Measurements from ENCODE around the gene LTBP2. TPM values are rescaled to one million over a fixed set of nuclear protein-coding genes. Genes with fewer than 3 reads are reported as not detected.
A peak's percentile ranks its signal among the peaks of the same experiment; 100 is the strongest.

The LTBP2 gene
- total and polyA plus RNA-seq, 2 experiments from 2014 or later, result 73.5 to 456 TPM

DNA sequence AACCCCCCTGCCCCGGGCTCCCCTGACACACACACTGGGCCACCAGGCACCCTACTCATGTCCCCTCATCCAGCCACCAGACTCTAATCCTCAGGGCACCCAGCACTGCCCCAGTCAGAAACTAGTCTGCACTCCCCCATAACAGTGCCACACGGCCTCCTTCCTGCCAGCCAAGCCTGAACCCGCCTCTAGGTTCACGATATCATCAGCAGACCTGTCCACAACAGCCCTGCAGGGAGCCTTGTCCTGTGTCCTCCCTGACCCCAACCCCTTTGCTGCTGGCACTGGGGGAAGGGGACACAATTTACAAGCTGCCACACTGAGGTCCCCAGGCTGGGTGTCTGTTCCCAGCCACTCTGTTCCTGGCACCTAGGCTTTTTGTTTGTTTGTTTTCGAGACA is 33.6 kb downstream of the LTBP2 start:
- Histone ChIP-seq H3K9ac (no peak overlapping the region), H3K36me3 (ENCODE audit: low read depth) (0 out of 2 replicates have a peak, but pooled peaks cover 2% of the 10 kb centered on the region), H4K20me1 (ENCODE audit: insufficient read depth) (no peaks in the 10 kb centered on the region), H3K79me2 (ENCODE audit: insufficient read depth) (peaks cover 85% of the 10 kb centered on the region), H3K9me3 (ENCODE audit: low read depth) (no peaks in the 10 kb centered on the region), H3K4me3 (no peak overlapping the region), H3K27ac (peak overlapping the region; percentile 78; the same call in 1 of the 2 replicates), H3F3A (ENCODE audit: insufficient read depth) (peaks cover 48% of the 10 kb centered on the region), H3K27me3 (replicated peaks; ENCODE audit: insufficient read depth) (no peaks in the 10 kb centered on the region), H3K4me2 (ENCODE audit: unreplicated experiment) (no peak overlapping the region), H3K9me2 (ENCODE audit: insufficient read depth) (no peaks in the 10 kb centered on the region), H2AFZ (no peak overlapping the region), H3K4me1 (ENCODE audit: insufficient read depth) (peaks cover 68% of the 10 kb centered on the region)
- DNase-seq, result no peak
- TF ChIP-seq EZH2 (IDR thresholded peaks at IDR 0.05; ENCODE audit: insufficient read depth, poor library complexity, severe bottlenecking), result no peak
- TF ChIP-seq EZH2phosphoT487 (IDR thresholded peaks at IDR 0.05; ENCODE audit: insufficient read depth, low read depth), result no peak
- in situ Hi-C loops (cut with MboI), result no loop called here
- 90% methylated on average over 5 of the region's 5 CpGs for whole genome bisulfite sequencing, 2 experiments (ENCODE audit: low coverage in 1 of 2, low lambda C conversion rate in 2 of 2, missing lambda C conversion rate in 2 of 2)

DNA sequence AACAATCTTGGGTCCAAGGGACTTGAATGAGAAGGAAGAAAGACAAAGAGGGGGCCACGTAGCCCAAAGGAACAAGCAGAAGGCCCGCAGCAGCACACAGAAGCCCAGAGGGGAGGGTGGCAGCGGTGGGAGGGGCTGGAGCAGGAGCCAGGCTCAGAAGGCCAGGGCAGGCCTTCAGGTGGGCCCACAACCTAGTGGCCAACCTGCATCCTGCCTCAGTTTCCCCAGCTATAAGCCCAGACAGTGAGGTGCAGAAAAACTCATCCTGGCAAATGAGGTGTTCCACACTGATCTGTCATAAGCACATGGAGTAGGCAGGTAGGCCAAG is 34.1 kb downstream of the LTBP2 start:
- in situ Hi-C loops (cut with MboI), result no loop called here
- H3K27ac ChIP-seq, result no peak overlapping the region
- H2AFZ ChIP-seq, result no peak overlapping the region
- H3K9ac ChIP-seq, result no peak overlapping the region
- TF ChIP-seq EZH2phosphoT487 (IDR thresholded peaks at IDR 0.05; ENCODE audit: insufficient read depth, low read depth) (no peak), EZH2 (IDR thresholded peaks at IDR 0.05; ENCODE audit: insufficient read depth, poor library complexity, severe bottlenecking) (no peak)
- no peaks in the 10 kb centered on the region for H3K9me3 ChIP-seq (ENCODE audit: low read depth)
- 0 out of 2 replicates have a peak, but pooled peaks cover 5% of the 10 kb centered on the region for H3K36me3 ChIP-seq (ENCODE audit: low read depth)
- peaks cover 50% of the 10 kb centered on the region for H3F3A ChIP-seq (ENCODE audit: insufficient read depth)
- H4K20me1 ChIP-seq (ENCODE audit: insufficient read depth), result no peaks in the 10 kb centered on the region
- peaks cover 68% of the 10 kb centered on the region for H3K4me1 ChIP-seq (ENCODE audit: insufficient read depth)
- no peak for DNase-seq
- WGBS, 2 experiments (ENCODE audit: low coverage in 1 of 2, low lambda C conversion rate in 2 of 2, missing lambda C conversion rate in 2 of 2), result 100% methylated on average over 3 of the region's 3 CpGs
- no peak overlapping the region for H3K4me3 ChIP-seq
- peaks cover 85% of the 10 kb centered on the region for H3K79me2 ChIP-seq (ENCODE audit: insufficient read depth)
- no peaks in the 10 kb centered on the region for H3K9me2 ChIP-seq (ENCODE audit: insufficient read depth)
- H3K4me2 ChIP-seq (ENCODE audit: unreplicated experiment), result no peak overlapping the region
- H3K27me3 ChIP-seq (replicated peaks; ENCODE audit: insufficient read depth), result no peaks in the 10 kb centered on the region

- no peaks in the 10 kb centered on the region for H3K9me2 ChIP-seq (ENCODE audit: insufficient read depth)
Observed at GRCh38 chr14:74577247-74577947, 34.6 kb downstream of the LTBP2 start.

DNA sequence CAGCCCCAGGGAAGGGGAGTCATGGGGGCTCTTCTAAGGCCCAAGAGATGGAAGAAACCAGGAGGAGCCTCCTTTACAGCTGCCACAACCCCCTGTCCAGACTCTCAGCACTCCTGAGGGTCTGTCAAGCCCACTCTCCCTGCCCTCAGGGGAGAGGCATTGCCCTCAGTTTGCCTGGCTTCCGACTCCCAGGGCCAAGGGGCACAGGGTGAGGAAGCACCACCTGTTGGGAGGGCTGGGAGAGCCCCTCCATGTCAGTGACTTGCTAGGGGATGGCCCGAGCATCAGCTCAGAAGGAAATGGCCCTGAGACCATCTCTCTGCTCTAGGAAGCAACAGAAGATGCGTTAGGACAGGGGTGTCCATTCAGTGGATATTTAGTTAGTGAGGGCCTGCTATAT is 36.1 kb downstream of the LTBP2 start:
- 93 to 98% methylated on average over 2 to 3 of the region's 3 CpGs for WGBS, 2 experiments (ENCODE audit: low coverage in 1 of 2, low lambda C conversion rate in 2 of 2, missing lambda C conversion rate in 2 of 2)
- peaks cover 57% of the 10 kb centered on the region for H3F3A ChIP-seq (ENCODE audit: insufficient read depth)
- H3K27ac ChIP-seq, result peak overlapping the region; percentile 39; the same call in 1 of the 2 replicates

More at GRCh38 chr14:74577247-74577947, 34.6 kb downstream of the LTBP2 start:
- 93 to 94% methylated on average over 11 of the region's 11 CpGs for WGBS, 2 experiments (ENCODE audit: low coverage in 1 of 2, low lambda C conversion rate in 2 of 2, missing lambda C conversion rate in 2 of 2)
- H2AFZ ChIP-seq, result no peak overlapping the region
- H3K27ac ChIP-seq, result peak overlapping the region; percentile 39
- H3K36me3 ChIP-seq (ENCODE audit: low read depth), result 0 out of 2 replicates have a peak, but pooled peaks cover 5% of the 10 kb centered on the region
- peaks cover 51% of the 10 kb centered on the region for H3F3A ChIP-seq (ENCODE audit: insufficient read depth)
- H4K20me1 ChIP-seq (ENCODE audit: insufficient read depth), result no peaks in the 10 kb centered on the region
- no peaks in the 10 kb centered on the region for H3K27me3 ChIP-seq (replicated peaks; ENCODE audit: insufficient read depth)
- TF ChIP-seq EZH2phosphoT487 (IDR thresholded peaks at IDR 0.05; ENCODE audit: insufficient read depth, low read depth) (no peak), EZH2 (IDR thresholded peaks at IDR 0.05; ENCODE audit: insufficient read depth, poor library complexity, severe bottlenecking) (no peak)
- H3K4me1 ChIP-seq (ENCODE audit: insufficient read depth), result peaks cover 70% of the 10 kb centered on the region
- in situ Hi-C loops (cut with MboI), result no loop called here
- peak; percentile 58 for DNase-seq
- H3K4me2 ChIP-seq (ENCODE audit: unreplicated experiment), result peak overlapping the region; percentile 20
- no peaks in the 10 kb centered on the region for H3K9me3 ChIP-seq (ENCODE audit: low read depth)
- peaks cover 80% of the 10 kb centered on the region for H3K79me2 ChIP-seq (ENCODE audit: insufficient read depth)
- no peak overlapping the region for H3K4me3 ChIP-seq
- no peak overlapping the region; the same call in 1 of the 2 replicates for H3K9ac ChIP-seq

More for the DNA sequence above, 36.1 kb downstream of the LTBP2 start:
- no peaks in the 10 kb centered on the region for H4K20me1 ChIP-seq (ENCODE audit: insufficient read depth)
- H3K9ac ChIP-seq, result no peak overlapping the region
- TF ChIP-seq EZH2 (IDR thresholded peaks at IDR 0.05; ENCODE audit: insufficient read depth, poor library complexity, severe bottlenecking), result no peak
- no peak for TF ChIP-seq EZH2phosphoT487 (IDR thresholded peaks at IDR 0.05; ENCODE audit: insufficient read depth, low read depth)
- no peak overlapping the region for H2AFZ ChIP-seq
- peaks cover 67% of the 10 kb centered on the region for H3K79me2 ChIP-seq (ENCODE audit: insufficient read depth)
- H3K36me3 ChIP-seq (ENCODE audit: low read depth), result 0 out of 2 replicates have a peak, but pooled peaks cover 5% of the 10 kb centered on the region
- no peaks in the 10 kb centered on the region for H3K9me2 ChIP-seq (ENCODE audit: insufficient read depth)
- in situ Hi-C loops (cut with MboI), result no loop called here
- no peaks in the 10 kb centered on the region for H3K9me3 ChIP-seq (ENCODE audit: low read depth)
- H3K4me2 ChIP-seq (ENCODE audit: unreplicated experiment), result no peak overlapping the region
- H3K4me1 ChIP-seq (ENCODE audit: insufficient read depth), result peaks cover 79% of the 10 kb centered on the region
- no peaks in the 10 kb centered on the region for H3K27me3 ChIP-seq (replicated peaks; ENCODE audit: insufficient read depth)
- H3K4me3 ChIP-seq, result no peak overlapping the region
- DNase-seq, result no peak
